Activated gamma-delta T cell treated with Interleukin-2 at 50 U/mL for 16 hours (primary cell): ENCODE data around the gene RNF111.
A peak's percentile ranks its signal among the peaks of the same experiment; 100 is the strongest.
"Not testable (repeated sequence)": the region's sequence is repeated elsewhere in the genome, so short reads cannot be mapped to it uniquely, and the experiment has no call there.

Experiments
- DNase-seq: peaks from one replicate; pipeline ENCODE4 v3.0.0-alpha.2; 2020

The RNF111 gene

GRCh38 chr15:59063042-59063441 lies 75.6 kb downstream of the RNF111 start:
- DNase-seq, result no peak

GRCh38 chr15:59069430-59069829 lies 82.0 kb downstream of the RNF111 start:
- no peak for DNase-seq

GRCh38 chr15:59074607-59075006 lies 87.1 kb downstream of the RNF111 start:
- no peak for DNase-seq

- DNase-seq, result no peak
Measured at GRCh38 chr15:59087731-59088130, 100.3 kb downstream of the RNF111 start.

- no peak for DNase-seq
Measured at GRCh38 chr15:59094077-59094476, 106.6 kb downstream of the RNF111 start.

GRCh38 chr15:59096429-59096828 lies 109.0 kb downstream of the RNF111 start:
- no peak for DNase-seq

- no peak for DNase-seq
Measured at GRCh38 chr15:59099162-59099685, 111.8 kb downstream of the RNF111 start.

GRCh38 chr15:59104602-59104911 lies 117.1 kb downstream of the RNF111 start:
- no peak for DNase-seq

- DNase-seq, result peak; percentile 78
Measured at GRCh38 chr15:59104912-59105732, 117.7 kb downstream of the RNF111 start, which contains the start of gene CCNB2. Gene CCNB2 (plus strand): TSS chr15:59105146. CDS start chr15:59105269, 123 bp downstream.

- DNase-seq, result no peak
Measured at GRCh38 chr15:59105854-59106253, 118.4 kb downstream of the RNF111 start.

GRCh38 chr15:59111251-59111650 lies 123.8 kb downstream of the RNF111 start:
- DNase-seq, result no peak

GRCh38 chr15:59115047-59115446 lies 127.6 kb downstream of the RNF111 start:
- no peak for DNase-seq

- DNase-seq, result no peak
Measured at GRCh38 chr15:59116141-59116540, 128.7 kb downstream of the RNF111 start.

- no peak for DNase-seq
Measured at GRCh38 chr15:59116771-59117170, 129.3 kb downstream of the RNF111 start.

- DNase-seq, result no peak
Measured at GRCh38 chr15:59119625-59120024, 132.2 kb downstream of the RNF111 start.

- no peak for DNase-seq
Measured at GRCh38 chr15:59120937-59121336, 133.5 kb downstream of the RNF111 start.

- no peak for DNase-seq
Measured at GRCh38 chr15:59124261-59124660, 136.8 kb downstream of the RNF111 start.

GRCh38 chr15:59125683-59126082 lies 138.2 kb downstream of the RNF111 start:
- not testable (repeated sequence) for DNase-seq

GRCh38 chr15:59127255-59127654 lies 139.8 kb downstream of the RNF111 start:
- not testable (repeated sequence) for DNase-seq

- no peak for DNase-seq
Measured at GRCh38 chr15:59131456-59131855, 144.0 kb downstream of the RNF111 start.

GRCh38 chr15:59131969-59132562 lies 144.6 kb downstream of the RNF111 start:
- no peak for DNase-seq

- DNase-seq, result no peak
Measured at GRCh38 chr15:59133929-59134427, 146.5 kb downstream of the RNF111 start.

GRCh38 chr15:59137566-59137965 lies 150.1 kb downstream of the RNF111 start:
- no peak for DNase-seq

- peak; percentile 48 for DNase-seq
Measured at GRCh38 chr15:59138243-59138642, 150.8 kb downstream of the RNF111 start.
